Peyer's patch (tissue), 4 donors: ENCODE data around the gene CAND2. TPM values are rescaled to one million over a fixed set of nuclear protein-coding genes. Genes with fewer than 3 reads are reported as not detected.

Experiments
- DNase-seq, 3 donors: peaks; one replicate each; pipeline ENCODE4 v3.0.0-alpha.2; 2017 to 2019
- H3K27ac ChIP-seq, 4 donors: fragments of 200-600 bp; sonication (generic); one replicate each; pipeline ENCODE4 v1.5.1; 2016 to 2019
- H3K27me3 ChIP-seq, 2 donors: fragments of 200-600 bp; sonication (generic); one replicate each; pipeline ENCODE4 v1.5.1; 2019
- H3K36me3 ChIP-seq, 3 donors: fragments of 200-600 bp; sonication (generic); one replicate each; pipeline ENCODE4 v1.5.1; 2016 to 2019
- H3K4me1 ChIP-seq, 4 donors: fragments of 200-600 bp; sonication (generic); one replicate each; pipeline ENCODE4 v1.5.1; 2016 to 2019
- H3K4me3 ChIP-seq, 4 donors: fragments of 200-600 bp; sonication (generic); 1 replicate in 3 of 4; 2 replicates in 1 of 4; pipeline ENCODE4 v1.5.1; 2016 to 2019; ENCODE audit warnings: mild to moderate bottlenecking in 1 of 4
- H3K9me3 ChIP-seq, 4 donors: fragments of 200-600 bp; sonication (generic); one replicate each; pipeline ENCODE4 v1.5.1; 2016 to 2019; ENCODE audit warnings: mild to moderate bottlenecking in 1 of 4
- POLR2A ChIP-seq, 2 donors: fragments of 450-650 bp; IDR thresholded peaks; one replicate each; pipeline ENCODE4 v1.5.1; 2017; ENCODE audit warnings: antibody characterized with exemption in 2 of 2, mild to moderate bottlenecking in 2 of 2, moderate library complexity in 2 of 2
- total RNA-seq, 4 donors: library from RNA; depleted of rRNA; stranded (reverse); fragments of >200 nt; gene quantifications; one replicate each; pipeline ENCODE4 v1.1.0, GENCODE V29; 2016
- TF ChIP-seq, protein P1 (sequence below), 6 experiments: fragments of 450-650 bp in 4 of 6; fragments of 200-600 bp in 2 of 6; sonication (generic) in 1 of 6; IDR thresholded peaks; one replicate each; pipeline ENCODE4 v1.5.1; 2017 to 2019; ENCODE audit warnings: antibody characterized with exemption in 6 of 6, mild to moderate bottlenecking in 3 of 6, moderate library complexity in 1 of 6

CAND2 gene
- total RNA-seq, 4 donors from 2014 or later: 1.4 to 4.1 (median 2.1) TPM

DNA sequence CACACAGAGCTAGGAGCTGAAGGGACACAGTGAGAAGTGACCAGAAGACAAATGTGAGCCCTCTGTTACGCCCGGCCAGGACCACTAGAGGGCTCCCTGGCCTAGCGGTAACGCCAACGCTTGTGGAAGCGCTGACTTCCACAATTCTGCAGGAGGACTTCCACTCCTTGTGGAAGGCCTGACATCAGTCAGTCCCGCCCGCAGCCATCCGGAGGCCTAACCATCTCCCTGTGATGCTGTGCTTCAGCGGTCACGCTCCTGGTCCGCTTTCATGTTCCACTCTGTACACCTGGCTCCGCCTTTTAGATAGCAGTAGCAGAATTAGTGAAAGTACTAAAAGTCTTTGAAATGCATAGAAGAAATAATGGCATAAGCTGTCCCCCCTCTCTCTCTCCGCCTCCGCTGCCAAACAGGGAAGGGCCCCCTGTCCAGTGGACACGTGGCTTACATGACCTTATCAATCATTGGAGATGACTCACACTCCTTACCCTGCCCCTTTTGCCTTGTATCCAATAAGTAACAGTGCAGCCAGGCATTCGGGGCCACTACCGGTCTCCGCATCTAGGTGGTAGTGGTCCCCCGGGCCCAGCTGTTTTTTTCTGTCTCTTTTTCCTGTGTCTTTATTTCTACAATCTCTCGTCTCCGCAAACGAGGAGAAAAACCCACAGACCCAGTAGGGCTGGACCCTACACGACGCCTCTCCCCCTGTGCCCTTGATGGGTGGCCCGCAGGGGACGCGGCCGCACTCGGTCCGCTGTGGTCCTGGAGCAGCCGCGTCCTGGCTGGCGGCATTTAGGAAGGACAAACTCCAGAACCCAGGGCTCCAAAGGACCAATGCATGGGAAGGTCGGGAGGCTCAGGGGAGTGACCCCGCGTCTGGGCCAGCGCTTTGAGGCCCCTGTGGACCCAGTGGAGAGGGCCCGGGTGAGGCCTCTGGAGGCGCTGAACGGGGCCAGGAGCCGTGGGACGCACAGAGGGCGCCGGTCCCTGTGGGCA lies 71.9 kb downstream of the CAND2 start:
- TF ChIP-seq, protein P1, sequence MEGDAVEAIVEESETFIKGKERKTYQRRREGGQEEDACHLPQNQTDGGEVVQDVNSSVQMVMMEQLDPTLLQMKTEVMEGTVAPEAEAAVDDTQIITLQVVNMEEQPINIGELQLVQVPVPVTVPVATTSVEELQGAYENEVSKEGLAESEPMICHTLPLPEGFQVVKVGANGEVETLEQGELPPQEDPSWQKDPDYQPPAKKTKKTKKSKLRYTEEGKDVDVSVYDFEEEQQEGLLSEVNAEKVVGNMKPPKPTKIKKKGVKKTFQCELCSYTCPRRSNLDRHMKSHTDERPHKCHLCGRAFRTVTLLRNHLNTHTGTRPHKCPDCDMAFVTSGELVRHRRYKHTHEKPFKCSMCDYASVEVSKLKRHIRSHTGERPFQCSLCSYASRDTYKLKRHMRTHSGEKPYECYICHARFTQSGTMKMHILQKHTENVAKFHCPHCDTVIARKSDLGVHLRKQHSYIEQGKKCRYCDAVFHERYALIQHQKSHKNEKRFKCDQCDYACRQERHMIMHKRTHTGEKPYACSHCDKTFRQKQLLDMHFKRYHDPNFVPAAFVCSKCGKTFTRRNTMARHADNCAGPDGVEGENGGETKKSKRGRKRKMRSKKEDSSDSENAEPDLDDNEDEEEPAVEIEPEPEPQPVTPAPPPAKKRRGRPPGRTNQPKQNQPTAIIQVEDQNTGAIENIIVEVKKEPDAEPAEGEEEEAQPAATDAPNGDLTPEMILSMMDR (IDR thresholded peaks at IDR 0.05): peak; percentile 46 to 92 (median 88)
- no peak for TF ChIP-seq POLR2A (IDR thresholded peaks at IDR 0.05)
- peak; percentile 69 to 90 (median 84) for DNase-seq
- peaks cover 0 to 12% (median 6%) of the 10 kb centered on the region in 4 donors for H3K4me1 ChIP-seq
- no peaks in the 10 kb centered on the region for H3K9me3 ChIP-seq
- no peaks in the 10 kb centered on the region for H3K27me3 ChIP-seq
- peak overlapping the region; percentile 12 to 42 (median 20) for H3K4me3 ChIP-seq
- H3K36me3 ChIP-seq: no peaks in the 10 kb centered on the region
- no peak overlapping the region for H3K27ac ChIP-seq

GRCh38 chr3:12869035-12869621 lies 72.6 kb downstream of the CAND2 start:
- H3K27me3 ChIP-seq: no peaks in the 10 kb centered on the region
- no peaks in the 10 kb centered on the region for H3K9me3 ChIP-seq
- H3K36me3 ChIP-seq: no peaks in the 10 kb centered on the region
- TF ChIP-seq POLR2A (IDR thresholded peaks at IDR 0.05): no peak
- TF ChIP-seq, protein P1 (IDR thresholded peaks at IDR 0.05): no peak
- no peak overlapping the region for H3K27ac ChIP-seq
- H3K4me1 ChIP-seq: peaks cover 0 to 12% (median 6%) of the 10 kb centered on the region in 4 donors
- peak; percentile 66 to 79 (median 70) for DNase-seq
- H3K4me3 ChIP-seq: peak overlapping the region; percentile 6 to 42 (median 16)

DNA sequence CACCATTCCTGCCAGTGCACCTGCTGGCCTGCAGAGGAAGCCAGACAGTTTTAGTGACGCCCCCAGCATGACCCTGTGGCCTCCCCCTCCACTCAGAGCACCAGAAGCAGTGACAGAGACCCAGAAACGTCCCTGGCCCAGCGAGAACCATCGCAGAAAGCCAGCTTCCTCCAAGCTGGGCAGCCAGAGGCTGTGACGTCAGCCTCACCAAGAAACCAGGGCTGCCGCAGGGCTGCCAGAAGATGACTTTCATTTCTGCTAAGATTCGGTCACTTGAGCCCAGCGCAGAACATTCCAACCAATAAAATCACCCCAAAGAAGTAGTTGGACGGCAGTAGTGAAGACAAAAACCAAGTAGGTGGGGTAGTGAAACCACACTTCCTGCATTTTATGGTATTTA lies 74.5 kb downstream of the CAND2 start:
- H3K9me3 ChIP-seq: no peaks in the 10 kb centered on the region
- no peaks in the 10 kb centered on the region for H3K27me3 ChIP-seq
- H3K27ac ChIP-seq: peak overlapping the region in 1 of 4 donors; percentile 13
- TF ChIP-seq POLR2A (IDR thresholded peaks at IDR 0.05): no peak
- TF ChIP-seq, protein P1 (IDR thresholded peaks at IDR 0.05): no peak
- DNase-seq: peak in 2 of 3 donors; percentile 69 to 84
- H3K36me3 ChIP-seq: no peaks in the 10 kb centered on the region
- H3K4me3 ChIP-seq: no peak overlapping the region
- peaks cover 0 to 13% (median 6%) of the 10 kb centered on the region in 4 donors for H3K4me1 ChIP-seq

DNA sequence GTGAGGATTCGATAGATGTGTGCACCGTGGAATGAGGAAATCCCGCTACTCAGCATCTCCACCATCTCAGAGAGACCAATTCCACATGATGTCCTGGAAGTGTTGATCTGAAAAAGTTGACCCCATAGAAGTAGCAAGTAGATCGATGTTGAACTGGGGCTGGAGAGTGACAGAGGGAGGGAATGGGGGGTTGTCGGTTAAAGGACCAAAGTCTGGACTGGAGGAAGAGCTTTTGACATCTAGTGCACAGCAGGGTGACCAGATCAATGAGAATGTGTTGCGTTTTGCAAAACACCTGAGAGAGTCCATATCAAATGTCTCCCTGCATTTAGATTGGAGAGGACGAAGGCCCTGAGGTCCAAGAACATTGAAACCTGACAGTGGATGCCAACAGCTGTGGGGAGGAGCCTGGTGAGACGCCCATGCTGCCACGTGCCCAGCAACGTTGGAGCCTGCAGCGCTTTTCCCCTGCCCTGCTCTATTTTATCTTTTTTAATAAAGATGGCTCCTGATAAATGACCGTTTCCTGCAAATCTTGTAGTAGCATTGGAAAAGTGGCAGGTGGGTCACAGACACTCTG lies 75.0 kb downstream of the CAND2 start:
- DNase-seq: no peak
- no peaks in the 10 kb centered on the region for H3K27me3 ChIP-seq
- TF ChIP-seq POLR2A (IDR thresholded peaks at IDR 0.05): no peak
- TF ChIP-seq, protein P1 (IDR thresholded peaks at IDR 0.05): no peak

More for the DNA sequence above, 75.0 kb downstream of the CAND2 start:
- H3K4me1 ChIP-seq: peaks cover 0 to 19% (median 8%) of the 10 kb centered on the region in 4 donors
- H3K4me3 ChIP-seq: no peak overlapping the region
- no peaks in the 10 kb centered on the region for H3K36me3 ChIP-seq
- no peak overlapping the region for H3K27ac ChIP-seq
- no peaks in the 10 kb centered on the region for H3K9me3 ChIP-seq
